SH-SY5Y (cell line): ENCODE results near the gene HOXA7.

Experiments
- GATA2 ChIP-seq: IDR thresholded peaks from 2 replicates; pipeline ENCODE4 v1.6.1; 2011; ENCODE audit warnings: mild to moderate bottlenecking, low read depth, low read length
- GATA3 ChIP-seq: IDR thresholded peaks from 2 replicates; pipeline ENCODE4 v1.6.1; 2011; ENCODE audit warnings: low read depth, mild to moderate bottlenecking, low read length, moderate library complexity

GRCh38 chr7:27139334-27140125 is 16.9 kb downstream of the HOXA7 start:
- TF ChIP-seq GATA2 (no peak), GATA3 (no peak)
